Stomach (tissue), 9 donors: ENCODE results near the gene UGT1A6. TPM values are rescaled to one million over a fixed set of nuclear protein-coding genes. Genes with fewer than 3 reads are reported as not detected.
A peak's percentile ranks its signal among the peaks of the same experiment; 100 is the strongest.

Experiments used
- DNase-seq, 2 donors: peaks; one replicate each; pipeline versions ENCODE4 v3.0.0 to v3.0.0-alpha.2; 2013 to 2019
- H3K27ac ChIP-seq, 5 donors: fragments of 200-600 bp in 4 of 5; sonication (generic) in 4 of 5; one replicate each; pipeline ENCODE4 v1.5.1; 2013 to 2019; ENCODE audit warnings: mild to moderate bottlenecking in 1 of 5, moderate library complexity in 1 of 5
- H3K27me3 ChIP-seq, 3 donors: fragments of 200-600 bp; sonication (generic); one replicate each; pipeline ENCODE4 v1.5.1; 2017 to 2019; ENCODE audit warnings: mixed run types in 1 of 3
- H3K36me3 ChIP-seq, 4 donors: fragments of 200-600 bp; sonication (generic); 1 replicate in 3 of 4; 2 replicates in 1 of 4; pipeline ENCODE4 v1.5.1; 2016 to 2019
- H3K4me1 ChIP-seq, 4 donors: fragments of 200-600 bp; sonication (generic); one replicate each; pipeline ENCODE4 v1.5.1; 2016 to 2019
- H3K4me3 ChIP-seq, 4 donors: fragments of 200-600 bp; sonication (generic) in 3 of 4; one replicate each; pipeline ENCODE4 v1.5.1; 2016 to 2019; ENCODE audit warnings: mild to moderate bottlenecking in 1 of 4
- H3K9me3 ChIP-seq, 4 donors: fragments of 200-600 bp; sonication (generic); one replicate each; pipeline ENCODE4 v1.5.1; 2016 to 2019
- EP300 ChIP-seq: sonication (generic); formaldehyde crosslinking; IDR thresholded peaks from one replicate; pipeline ENCODE4 v1.6.1; 2017; ENCODE audit warnings: antibody characterized with exemption
- POLR2A ChIP-seq, 4 donors: fragments of 450-650 bp; IDR thresholded peaks; one replicate each; pipeline ENCODE4 v1.6.1; 2016; ENCODE audit warnings: antibody characterized with exemption in 4 of 4, control low read depth in 2 of 4, mild to moderate bottlenecking in 1 of 4, moderate library complexity in 1 of 4
- POLR2AphosphoS5 ChIP-seq, 3 donors: sonication (generic); formaldehyde crosslinking; IDR thresholded peaks; one replicate each; pipeline ENCODE4 v1.6.1; 2016; ENCODE audit warnings: antibody characterized with exemption in 3 of 3
- WGBS, 5 donors: extraction: QIAGEN DNeasy Blood & Tissue Kit in 3 of 5; methylation state at CpG; one replicate each; pipeline versions ENCODE4 v1.1.5 to v1.1.7; 2013 to 2018; 5-methylcytosine and 5-hydroxymethylcytosine counted together
- intact Hi-C: fragments of 100-400 bp; cut with DNase I; formaldehyde crosslinking; loops from one replicate; pipeline ENCODE4 v1.15.1; 2023; ENCODE audit warnings: low total_unique reads
- polyA plus RNA-seq, 3 donors: library from polyadenylated mRNA; stranded (reverse); fragments of 200-250 nt; gene quantifications; one replicate each; pipeline ENCODE4 v1.2.3, GENCODE V29; 2013
- total RNA-seq, 5 donors: library from RNA; depleted of rRNA; stranded (reverse); fragments of >200 nt; gene quantifications; one replicate each; pipeline versions ENCODE4 v1.1.0 to v1.2.3, GENCODE V29; 2014 to 2016
- TF ChIP-seq, protein P1 (sequence below), 7 experiments: fragments of 450-650 bp in 4 of 7; fragments of 200-600 bp in 3 of 7; sonication (generic) in 3 of 7; IDR thresholded peaks; one replicate each; pipeline ENCODE4 v1.5.1; 2016 to 2019; ENCODE audit warnings: antibody characterized with exemption in 7 of 7, control low read depth in 2 of 7, mild to moderate bottlenecking in 1 of 7
- donor health status: healthy with polysubstance abuse.
- donor health status: Bipolar disorder and iron deficiency.
- donor health status: healthy.

UGT1A6 gene
- total and polyA plus RNA-seq, 8 donors, result 3.5 to 184 (median 24.6) TPM

DNA sequence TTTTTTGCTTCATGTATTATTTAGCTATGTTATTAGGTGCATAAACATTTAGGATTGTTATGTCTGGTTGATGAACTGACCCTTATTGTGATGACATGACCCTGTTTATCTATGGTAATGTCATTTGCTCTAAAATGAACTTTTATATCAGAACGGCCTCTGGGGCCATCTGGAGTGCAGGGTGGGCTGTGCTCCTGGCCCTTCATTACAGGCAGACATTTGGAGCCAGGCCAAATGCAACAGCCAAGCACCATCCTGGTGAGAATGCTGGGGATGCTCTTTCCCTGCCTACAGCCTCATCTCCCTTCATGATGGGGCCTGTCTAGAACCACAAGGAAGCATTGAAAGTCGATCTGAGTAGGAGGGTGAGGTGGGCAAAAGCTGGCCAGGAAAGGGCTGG is 123.6 kb downstream of the UGT1A6 start:
- no peak overlapping the region for H3K4me3 ChIP-seq
- TF ChIP-seq EP300, result no peak
- TF ChIP-seq, protein P1, sequence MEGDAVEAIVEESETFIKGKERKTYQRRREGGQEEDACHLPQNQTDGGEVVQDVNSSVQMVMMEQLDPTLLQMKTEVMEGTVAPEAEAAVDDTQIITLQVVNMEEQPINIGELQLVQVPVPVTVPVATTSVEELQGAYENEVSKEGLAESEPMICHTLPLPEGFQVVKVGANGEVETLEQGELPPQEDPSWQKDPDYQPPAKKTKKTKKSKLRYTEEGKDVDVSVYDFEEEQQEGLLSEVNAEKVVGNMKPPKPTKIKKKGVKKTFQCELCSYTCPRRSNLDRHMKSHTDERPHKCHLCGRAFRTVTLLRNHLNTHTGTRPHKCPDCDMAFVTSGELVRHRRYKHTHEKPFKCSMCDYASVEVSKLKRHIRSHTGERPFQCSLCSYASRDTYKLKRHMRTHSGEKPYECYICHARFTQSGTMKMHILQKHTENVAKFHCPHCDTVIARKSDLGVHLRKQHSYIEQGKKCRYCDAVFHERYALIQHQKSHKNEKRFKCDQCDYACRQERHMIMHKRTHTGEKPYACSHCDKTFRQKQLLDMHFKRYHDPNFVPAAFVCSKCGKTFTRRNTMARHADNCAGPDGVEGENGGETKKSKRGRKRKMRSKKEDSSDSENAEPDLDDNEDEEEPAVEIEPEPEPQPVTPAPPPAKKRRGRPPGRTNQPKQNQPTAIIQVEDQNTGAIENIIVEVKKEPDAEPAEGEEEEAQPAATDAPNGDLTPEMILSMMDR (IDR thresholded peaks at IDR 0.05), result no peak
- H3K9me3 ChIP-seq, result no peaks in the 10 kb centered on the region
- no peaks in the 10 kb centered on the region for H3K36me3 ChIP-seq
- DNase-seq, result no peak
- intact Hi-C loops, result no loop called here
- 51 to 67% (median 61%) methylated on average over 2 of the region's 2 CpGs for WGBS, 5 donors
- H3K27ac ChIP-seq, result no peak overlapping the region
- H3K27me3 ChIP-seq, result peaks cover 0 to 4% (median 0%) of the 10 kb centered on the region in 3 donors
- H3K4me1 ChIP-seq, result no peaks in the 10 kb centered on the region

DNA sequence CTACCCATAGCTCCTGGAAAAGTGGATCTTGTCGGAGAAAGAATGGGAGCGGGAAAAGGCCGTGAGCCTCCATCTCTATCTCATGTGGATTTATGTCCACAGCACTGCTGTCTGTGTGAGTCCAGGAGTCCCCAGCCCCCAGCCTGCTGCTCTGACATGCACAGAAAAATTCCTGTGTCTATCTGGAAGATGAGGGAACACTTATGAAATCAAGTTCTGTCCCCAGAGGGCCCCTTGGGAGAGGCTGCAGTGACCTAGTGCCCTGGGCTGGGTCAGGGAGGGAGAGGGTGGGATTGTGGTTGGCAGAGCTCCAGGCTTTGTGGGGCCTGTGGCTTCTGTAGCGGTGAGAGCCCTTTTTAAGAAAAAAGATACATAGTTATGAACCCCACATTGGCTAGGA is 124.1 kb downstream of the UGT1A6 start:
- H3K27ac ChIP-seq, result no peak overlapping the region
- H3K4me1 ChIP-seq, result no peaks in the 10 kb centered on the region
- 72 to 78% (median 77%) methylated on average over 4 of the region's 4 CpGs for WGBS, 5 donors
- no peaks in the 10 kb centered on the region for H3K36me3 ChIP-seq
- intact Hi-C loops, result no loop called here
- peaks cover 0 to 4% (median 0%) of the 10 kb centered on the region in 3 donors for H3K27me3 ChIP-seq
- no peak overlapping the region for H3K4me3 ChIP-seq
- DNase-seq, result peak in 1 of 2 donors; percentile 17
- no peaks in the 10 kb centered on the region for H3K9me3 ChIP-seq
- TF ChIP-seq POLR2A (IDR thresholded peaks at IDR 0.05), result no peak

DNA sequence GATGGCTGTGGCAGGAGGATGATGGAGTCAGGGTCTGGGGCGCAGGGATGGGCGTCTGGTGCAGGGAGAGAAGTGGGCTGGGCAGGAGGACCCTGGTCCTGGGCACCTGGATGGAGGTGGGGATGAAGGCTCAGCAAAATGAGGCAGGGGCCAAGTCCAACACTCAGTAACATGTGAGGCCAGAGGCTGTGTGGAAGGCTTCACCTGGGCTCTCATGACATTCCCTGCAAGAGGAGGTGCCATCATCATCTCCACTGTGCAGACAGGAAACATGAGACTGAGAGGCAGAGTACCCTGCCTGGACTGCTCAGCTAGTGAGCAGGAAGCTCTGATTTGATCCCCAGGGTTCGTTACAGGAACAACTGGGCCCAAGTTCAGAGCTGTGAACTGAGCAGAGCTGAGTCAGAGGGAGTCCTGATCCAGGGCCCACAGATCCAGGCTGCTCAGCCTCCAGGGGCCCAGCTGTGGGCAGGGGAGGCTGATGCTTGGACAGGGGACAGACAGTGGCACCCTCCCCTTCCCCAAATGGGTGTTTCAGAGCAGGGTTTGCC is 124.7 kb downstream of the UGT1A6 start:
- no peaks in the 10 kb centered on the region for H3K4me1 ChIP-seq
- no peak overlapping the region for H3K27ac ChIP-seq
- peaks cover 0 to 4% (median 0%) of the 10 kb centered on the region in 3 donors for H3K27me3 ChIP-seq
- WGBS, 5 donors, result 70 to 83% (median 77%) methylated on average over 3 of the region's 3 CpGs
- TF ChIP-seq POLR2AphosphoS5 (IDR thresholded peaks at IDR 0.05), result no peak
- no peak for TF ChIP-seq EP300
- TF ChIP-seq, protein P1 (IDR thresholded peaks at IDR 0.05), result no peak
- no peak for TF ChIP-seq POLR2A (IDR thresholded peaks at IDR 0.05)
- no peaks in the 10 kb centered on the region for H3K9me3 ChIP-seq
- H3K4me3 ChIP-seq, result no peak overlapping the region
- H3K36me3 ChIP-seq, result no peaks in the 10 kb centered on the region
- intact Hi-C loops, result no loop called here
- peak in 1 of 2 donors; percentile 20 for DNase-seq

DNA sequence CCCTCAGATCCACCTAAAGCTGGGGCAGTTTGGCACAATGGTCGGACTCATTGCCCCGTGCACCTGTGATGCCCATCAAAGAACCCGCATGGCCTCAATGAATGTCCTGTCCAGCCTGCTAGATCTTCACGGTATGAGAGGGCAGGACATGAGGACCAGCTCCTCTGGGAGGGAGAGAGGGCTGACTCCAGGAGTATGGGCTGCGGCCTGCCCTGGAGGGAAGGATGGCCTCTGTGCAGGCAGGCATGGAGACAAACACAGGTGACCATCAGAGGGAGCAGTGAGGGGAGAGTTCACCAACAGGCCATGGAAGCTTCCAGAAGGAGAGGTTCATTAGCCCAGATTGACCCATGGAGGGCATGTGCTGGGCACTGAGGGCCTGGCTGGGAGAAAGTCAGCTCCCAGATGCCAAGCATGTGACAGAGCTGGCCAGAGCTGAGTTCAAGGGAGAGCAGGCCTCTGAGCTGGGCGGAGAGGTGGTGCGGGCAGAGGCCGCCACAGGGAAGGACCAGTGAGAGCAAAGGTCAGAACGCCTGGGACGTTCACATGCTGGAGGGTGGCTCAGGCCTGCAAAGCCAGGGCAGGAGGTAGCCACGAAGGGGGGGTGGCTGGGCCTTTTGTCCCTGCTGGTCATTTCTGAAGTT is 125.4 kb downstream of the UGT1A6 start:
- Histone ChIP-seq H3K36me3 (no peaks in the 10 kb centered on the region), H3K9me3 (no peaks in the 10 kb centered on the region), H3K27me3 (peaks cover 0 to 4% (median 0%) of the 10 kb centered on the region in 3 donors), H3K4me3 (no peak overlapping the region), H3K4me1 (no peaks in the 10 kb centered on the region), H3K27ac (no peak overlapping the region)
- TF ChIP-seq POLR2A (IDR thresholded peaks at IDR 0.05), result no peak
- TF ChIP-seq, protein P1 (IDR thresholded peaks at IDR 0.05), result no peak
- TF ChIP-seq EP300, result no peak
- TF ChIP-seq POLR2AphosphoS5 (IDR thresholded peaks at IDR 0.05), result no peak
- peak in 1 of 2 donors; percentile 22 for DNase-seq
- WGBS, 5 donors, result 83 to 92% (median 86%) methylated on average over 8 to 11 of the region's 11 CpGs
- intact Hi-C loops, result no loop called here
